Measurements from ENCODE around the gene SERPINA4. TPM values are rescaled to one million over a fixed set of nuclear protein-coding genes. Genes with fewer than 3 reads are reported as not detected.

The SERPINA4 gene
- total and polyA plus RNA-seq, 2 experiments from 2014 or later: not detected

DNA sequence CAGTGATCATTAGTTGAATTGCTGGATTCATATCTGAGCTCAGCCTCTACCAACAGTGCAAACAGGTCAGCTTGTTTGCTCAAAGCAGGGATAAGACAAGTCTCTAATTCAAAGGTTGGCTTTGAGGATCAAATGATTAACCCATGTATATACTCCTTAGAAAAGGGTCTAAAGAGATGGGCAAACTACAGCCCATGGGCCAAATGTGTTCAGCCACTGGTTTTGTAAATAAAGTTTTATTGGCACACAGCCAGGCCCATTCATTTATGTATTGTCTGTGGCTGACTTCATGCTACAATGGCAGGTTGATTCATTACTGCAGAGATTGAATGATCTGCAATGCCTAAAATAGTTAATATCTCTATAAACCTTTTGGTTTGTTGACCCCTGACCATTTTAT, 3.1 kb downstream of the SERPINA4 start:
- TF ChIP-seq ZNF331 (CRISPR knock-in tag; IDR thresholded peaks at IDR 0.05; ENCODE audit: low read depth) (no peak), CREB1 (CRISPR knock-in tag; IDR thresholded peaks at IDR 0.05; ENCODE audit: low read depth) (no peak), JUNB (IDR thresholded peaks at IDR 0.05; ENCODE audit: unreplicated experiment) (no peak), NANOG (IDR thresholded peaks at IDR 0.05; ENCODE audit: borderline replicate concordance) (no peak), EZH2phosphoT487 (IDR thresholded peaks at IDR 0.05; ENCODE audit: unreplicated experiment) (no peak), EZH2 (IDR thresholded peaks at IDR 0.05; ENCODE audit: low read depth, unreplicated experiment) (no peak), STAT1 (IDR thresholded peaks at IDR 0.05; ENCODE audit: unreplicated experiment) (no peak), POLR2AphosphoS5 (IDR thresholded peaks at IDR 0.05; ENCODE audit: low read depth) (no peak), ZNF114 (CRISPR knock-in tag; IDR thresholded peaks at IDR 0.05) (no peak)
- TF ChIP-seq, protein P1, sequence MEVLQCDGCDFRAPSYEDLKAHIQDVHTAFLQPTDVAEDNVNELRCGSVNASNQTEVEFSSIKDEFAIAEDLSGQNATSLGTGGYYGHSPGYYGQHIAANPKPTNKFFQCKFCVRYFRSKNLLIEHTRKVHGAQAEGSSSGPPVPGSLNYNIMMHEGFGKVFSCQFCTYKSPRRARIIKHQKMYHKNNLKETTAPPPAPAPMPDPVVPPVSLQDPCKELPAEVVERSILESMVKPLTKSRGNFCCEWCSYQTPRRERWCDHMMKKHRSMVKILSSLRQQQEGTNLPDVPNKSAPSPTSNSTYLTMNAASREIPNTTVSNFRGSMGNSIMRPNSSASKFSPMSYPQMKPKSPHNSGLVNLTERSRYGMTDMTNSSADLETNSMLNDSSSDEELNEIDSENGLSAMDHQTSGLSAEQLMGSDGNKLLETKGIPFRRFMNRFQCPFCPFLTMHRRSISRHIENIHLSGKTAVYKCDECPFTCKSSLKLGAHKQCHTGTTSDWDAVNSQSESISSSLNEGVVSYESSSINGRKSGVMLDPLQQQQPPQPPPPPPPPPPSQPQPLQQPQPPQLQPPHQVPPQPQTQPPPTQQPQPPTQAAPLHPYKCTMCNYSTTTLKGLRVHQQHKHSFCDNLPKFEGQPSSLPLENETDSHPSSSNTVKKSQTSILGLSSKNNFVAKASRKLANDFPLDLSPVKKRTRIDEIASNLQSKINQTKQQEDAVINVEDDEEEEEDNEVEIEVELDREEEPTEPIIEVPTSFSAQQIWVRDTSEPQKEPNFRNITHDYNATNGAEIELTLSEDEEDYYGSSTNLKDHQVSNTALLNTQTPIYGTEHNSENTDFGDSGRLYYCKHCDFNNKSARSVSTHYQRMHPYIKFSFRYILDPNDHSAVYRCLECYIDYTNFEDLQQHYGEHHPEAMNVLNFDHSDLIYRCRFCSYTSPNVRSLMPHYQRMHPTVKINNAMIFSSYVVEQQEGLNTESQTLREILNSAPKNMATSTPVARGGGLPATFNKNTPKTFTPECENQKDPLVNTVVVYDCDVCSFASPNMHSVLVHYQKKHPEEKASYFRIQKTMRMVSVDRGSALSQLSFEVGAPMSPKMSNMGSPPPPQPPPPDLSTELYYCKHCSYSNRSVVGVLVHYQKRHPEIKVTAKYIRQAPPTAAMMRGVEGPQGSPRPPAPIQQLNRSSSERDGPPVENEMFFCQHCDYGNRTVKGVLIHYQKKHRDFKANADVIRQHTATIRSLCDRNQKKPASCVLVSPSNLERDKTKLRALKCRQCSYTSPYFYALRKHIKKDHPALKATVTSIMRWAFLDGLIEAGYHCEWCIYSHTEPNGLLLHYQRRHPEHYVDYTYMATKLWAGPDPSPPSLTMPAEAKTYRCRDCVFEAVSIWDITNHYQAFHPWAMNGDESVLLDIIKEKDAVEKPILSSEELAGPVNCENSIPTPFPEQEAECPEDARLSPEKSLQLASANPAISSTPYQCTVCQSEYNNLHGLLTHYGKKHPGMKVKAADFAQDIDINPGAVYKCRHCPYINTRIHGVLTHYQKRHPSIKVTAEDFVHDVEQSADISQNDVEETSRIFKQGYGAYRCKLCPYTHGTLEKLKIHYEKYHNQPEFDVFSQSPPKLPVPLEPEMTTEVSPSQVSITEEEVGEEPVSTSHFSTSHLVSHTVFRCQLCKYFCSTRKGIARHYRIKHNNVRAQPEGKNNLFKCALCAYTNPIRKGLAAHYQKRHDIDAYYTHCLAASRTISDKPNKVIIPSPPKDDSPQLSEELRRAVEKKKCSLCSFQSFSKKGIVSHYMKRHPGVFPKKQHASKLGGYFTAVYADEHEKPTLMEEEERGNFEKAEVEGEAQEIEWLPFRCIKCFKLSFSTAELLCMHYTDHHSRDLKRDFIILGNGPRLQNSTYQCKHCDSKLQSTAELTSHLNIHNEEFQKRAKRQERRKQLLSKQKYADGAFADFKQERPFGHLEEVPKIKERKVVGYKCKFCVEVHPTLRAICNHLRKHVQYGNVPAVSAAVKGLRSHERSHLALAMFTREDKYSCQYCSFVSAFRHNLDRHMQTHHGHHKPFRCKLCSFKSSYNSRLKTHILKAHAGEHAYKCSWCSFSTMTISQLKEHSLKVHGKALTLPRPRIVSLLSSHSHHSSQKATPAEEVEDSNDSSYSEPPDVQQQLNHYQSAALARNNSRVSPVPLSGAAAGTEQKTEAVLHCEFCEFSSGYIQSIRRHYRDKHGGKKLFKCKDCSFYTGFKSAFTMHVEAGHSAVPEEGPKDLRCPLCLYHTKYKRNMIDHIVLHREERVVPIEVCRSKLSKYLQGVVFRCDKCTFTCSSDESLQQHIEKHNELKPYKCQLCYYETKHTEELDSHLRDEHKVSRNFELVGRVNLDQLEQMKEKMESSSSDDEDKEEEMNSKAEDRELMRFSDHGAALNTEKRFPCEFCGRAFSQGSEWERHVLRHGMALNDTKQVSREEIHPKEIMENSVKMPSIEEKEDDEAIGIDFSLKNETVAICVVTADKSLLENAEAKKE (CRISPR knock-in tag; IDR thresholded peaks at IDR 0.05): no peak
- TF ChIP-seq, protein P2, sequence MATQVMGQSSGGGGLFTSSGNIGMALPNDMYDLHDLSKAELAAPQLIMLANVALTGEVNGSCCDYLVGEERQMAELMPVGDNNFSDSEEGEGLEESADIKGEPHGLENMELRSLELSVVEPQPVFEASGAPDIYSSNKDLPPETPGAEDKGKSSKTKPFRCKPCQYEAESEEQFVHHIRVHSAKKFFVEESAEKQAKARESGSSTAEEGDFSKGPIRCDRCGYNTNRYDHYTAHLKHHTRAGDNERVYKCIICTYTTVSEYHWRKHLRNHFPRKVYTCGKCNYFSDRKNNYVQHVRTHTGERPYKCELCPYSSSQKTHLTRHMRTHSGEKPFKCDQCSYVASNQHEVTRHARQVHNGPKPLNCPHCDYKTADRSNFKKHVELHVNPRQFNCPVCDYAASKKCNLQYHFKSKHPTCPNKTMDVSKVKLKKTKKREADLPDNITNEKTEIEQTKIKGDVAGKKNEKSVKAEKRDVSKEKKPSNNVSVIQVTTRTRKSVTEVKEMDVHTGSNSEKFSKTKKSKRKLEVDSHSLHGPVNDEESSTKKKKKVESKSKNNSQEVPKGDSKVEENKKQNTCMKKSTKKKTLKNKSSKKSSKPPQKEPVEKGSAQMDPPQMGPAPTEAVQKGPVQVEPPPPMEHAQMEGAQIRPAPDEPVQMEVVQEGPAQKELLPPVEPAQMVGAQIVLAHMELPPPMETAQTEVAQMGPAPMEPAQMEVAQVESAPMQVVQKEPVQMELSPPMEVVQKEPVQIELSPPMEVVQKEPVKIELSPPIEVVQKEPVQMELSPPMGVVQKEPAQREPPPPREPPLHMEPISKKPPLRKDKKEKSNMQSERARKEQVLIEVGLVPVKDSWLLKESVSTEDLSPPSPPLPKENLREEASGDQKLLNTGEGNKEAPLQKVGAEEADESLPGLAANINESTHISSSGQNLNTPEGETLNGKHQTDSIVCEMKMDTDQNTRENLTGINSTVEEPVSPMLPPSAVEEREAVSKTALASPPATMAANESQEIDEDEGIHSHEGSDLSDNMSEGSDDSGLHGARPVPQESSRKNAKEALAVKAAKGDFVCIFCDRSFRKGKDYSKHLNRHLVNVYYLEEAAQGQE (IDR thresholded peaks at IDR 0.05; ENCODE audit: unreplicated experiment): no peak
- TF ChIP-seq, protein P3, sequence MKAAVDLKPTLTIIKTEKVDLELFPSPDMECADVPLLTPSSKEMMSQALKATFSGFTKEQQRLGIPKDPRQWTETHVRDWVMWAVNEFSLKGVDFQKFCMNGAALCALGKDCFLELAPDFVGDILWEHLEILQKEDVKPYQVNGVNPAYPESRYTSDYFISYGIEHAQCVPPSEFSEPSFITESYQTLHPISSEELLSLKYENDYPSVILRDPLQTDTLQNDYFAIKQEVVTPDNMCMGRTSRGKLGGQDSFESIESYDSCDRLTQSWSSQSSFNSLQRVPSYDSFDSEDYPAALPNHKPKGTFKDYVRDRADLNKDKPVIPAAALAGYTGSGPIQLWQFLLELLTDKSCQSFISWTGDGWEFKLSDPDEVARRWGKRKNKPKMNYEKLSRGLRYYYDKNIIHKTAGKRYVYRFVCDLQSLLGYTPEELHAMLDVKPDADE (IDR thresholded peaks at IDR 0.05): no peak
- TF ChIP-seq, protein P4, sequence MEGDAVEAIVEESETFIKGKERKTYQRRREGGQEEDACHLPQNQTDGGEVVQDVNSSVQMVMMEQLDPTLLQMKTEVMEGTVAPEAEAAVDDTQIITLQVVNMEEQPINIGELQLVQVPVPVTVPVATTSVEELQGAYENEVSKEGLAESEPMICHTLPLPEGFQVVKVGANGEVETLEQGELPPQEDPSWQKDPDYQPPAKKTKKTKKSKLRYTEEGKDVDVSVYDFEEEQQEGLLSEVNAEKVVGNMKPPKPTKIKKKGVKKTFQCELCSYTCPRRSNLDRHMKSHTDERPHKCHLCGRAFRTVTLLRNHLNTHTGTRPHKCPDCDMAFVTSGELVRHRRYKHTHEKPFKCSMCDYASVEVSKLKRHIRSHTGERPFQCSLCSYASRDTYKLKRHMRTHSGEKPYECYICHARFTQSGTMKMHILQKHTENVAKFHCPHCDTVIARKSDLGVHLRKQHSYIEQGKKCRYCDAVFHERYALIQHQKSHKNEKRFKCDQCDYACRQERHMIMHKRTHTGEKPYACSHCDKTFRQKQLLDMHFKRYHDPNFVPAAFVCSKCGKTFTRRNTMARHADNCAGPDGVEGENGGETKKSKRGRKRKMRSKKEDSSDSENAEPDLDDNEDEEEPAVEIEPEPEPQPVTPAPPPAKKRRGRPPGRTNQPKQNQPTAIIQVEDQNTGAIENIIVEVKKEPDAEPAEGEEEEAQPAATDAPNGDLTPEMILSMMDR (conservative IDR thresholded peaks at IDR 0.05; ENCODE audit: low read depth in 2 of 2): no peak
- no peak for ATAC-seq
- no peak overlapping the region for H2AFZ ChIP-seq

More for the DNA sequence above, 3.1 kb downstream of the SERPINA4 start:
- Histone ChIP-seq H3K4me3 (no peak overlapping the region), H4K20me1 (replicated peaks; ENCODE audit: insufficient read depth) (no peaks in the 10 kb centered on the region), H3K4me1 (ENCODE audit: insufficient read depth) (no peaks in the 10 kb centered on the region), H3K9me2 (ENCODE audit: insufficient read depth) (peaks cover 5% of the 10 kb centered on the region; the same call in 1 of the 2 replicates), H3K79me2 (replicated peaks; ENCODE audit: insufficient read depth) (no peaks in the 10 kb centered on the region), H3K4me2 (no peak overlapping the region), H3K27me3 (ENCODE audit: insufficient read depth) (no peaks in the 10 kb centered on the region), H3K27ac (ENCODE audit: low read depth) (no peak overlapping the region), H3K36me3 (ENCODE audit: insufficient read depth) (no peaks in the 10 kb centered on the region), H3F3A (replicated peaks; ENCODE audit: low read depth) (no peaks in the 10 kb centered on the region)
- Mint-ChIP-seq H3K27ac (no peak overlapping the region), H3K27me3 (ENCODE audit: insufficient read depth, low read depth, poor library complexity) (peaks cover under 1% of the 10 kb centered on the region), H3K4me3 (no peak overlapping the region), H3K36me3 (ENCODE audit: low read depth) (no peaks in the 10 kb centered on the region), H3K9me3 (no peaks in the 10 kb centered on the region), H3K4me1 (no peaks in the 10 kb centered on the region)
- DNase-seq (ENCODE audit: low spot score): no peak

Data from GM23338 (cell line).